GM12865 (cell line): ENCODE results near the gene TDRKH.

ENCODE experiments used
- DNase-seq: peaks from one replicate; pipeline ENCODE4 v3.0.0; 2010; ENCODE audit warnings: low read depth
- H3K4me3 ChIP-seq: 2 replicates; pipeline ENCODE4 v1.5.1; 2011; ENCODE audit warnings: mild to moderate bottlenecking, low read depth, low read length, control low read depth
- CTCF ChIP-seq: IDR thresholded peaks from 2 replicates; pipeline ENCODE4 v1.5.1; 2011; ENCODE audit warnings: low read length, control low read depth, low read depth, inconsistent platforms; ENCODE audit not compliant: insufficient read depth; ENCODE audit errors: missing control alignments

The TDRKH gene

GRCh38 chr1:151820940-151821339 lies 30.6 kb upstream of the TDRKH start:
- no peak overlapping the region for H3K4me3 ChIP-seq
- DNase-seq, result no peak
- TF ChIP-seq CTCF, result no peak

GRCh38 chr1:151819976-151820623 lies 29.8 kb upstream of the TDRKH start:
- no peak for DNase-seq
- no peak for TF ChIP-seq CTCF
- H3K4me3 ChIP-seq, result no peak overlapping the region

- no peak overlapping the region for H3K4me3 ChIP-seq
- no peak for DNase-seq
- TF ChIP-seq CTCF, result no peak
Measured at GRCh38 chr1:151819227-151819835, 29.0 kb upstream of the TDRKH start.

- DNase-seq, result no peak
- no peak for TF ChIP-seq CTCF
- no peak overlapping the region for H3K4me3 ChIP-seq
Measured at GRCh38 chr1:151817353-151817730, 27.0 kb upstream of the TDRKH start.

- TF ChIP-seq CTCF, result no peak
- DNase-seq, result no peak
- no peak overlapping the region for H3K4me3 ChIP-seq
Measured at GRCh38 chr1:151816548-151817352, 26.4 kb upstream of the TDRKH start.

- no peak for DNase-seq
- no peak for TF ChIP-seq CTCF
- H3K4me3 ChIP-seq, result no peak overlapping the region
Measured at GRCh38 chr1:151815716-151816327, 25.5 kb upstream of the TDRKH start.
